OCI-LY3 (cell line): ENCODE measurements around the gene KPNA4.

ENCODE experiments used
- CTCF ChIP-seq: fragments of 200-600, 300-600 bp; sonication (generic); IDR thresholded peaks from 2 replicates; pipeline ENCODE4 v1.5.1; 2014; ENCODE audit warnings: antibody characterized with exemption, low read length, low read depth
- EZH2phosphoT487 ChIP-seq: fragments of 200-600 bp; shearing (Covaris generic); IDR thresholded peaks from 2 replicates; pipeline ENCODE4 v1.6.1; 2018; ENCODE audit warnings: antibody characterized with exemption, mixed run types, low read depth

GRCh38 chr3:160602259-160602658 is 36.9 kb upstream of the KPNA4 start:
- no peak for TF ChIP-seq CTCF
- TF ChIP-seq EZH2phosphoT487: no peak
